NCI-H1436 treated with DMSO at 0.1 percent for 48 hours (cell line): ENCODE measurements around the gene ZNF618.

Experiments used
- DNase-seq: peaks from one replicate; lab custom pipeline; 2025; lab: John Stamatoyannopoulos, UW

ZNF618 gene

DNA sequence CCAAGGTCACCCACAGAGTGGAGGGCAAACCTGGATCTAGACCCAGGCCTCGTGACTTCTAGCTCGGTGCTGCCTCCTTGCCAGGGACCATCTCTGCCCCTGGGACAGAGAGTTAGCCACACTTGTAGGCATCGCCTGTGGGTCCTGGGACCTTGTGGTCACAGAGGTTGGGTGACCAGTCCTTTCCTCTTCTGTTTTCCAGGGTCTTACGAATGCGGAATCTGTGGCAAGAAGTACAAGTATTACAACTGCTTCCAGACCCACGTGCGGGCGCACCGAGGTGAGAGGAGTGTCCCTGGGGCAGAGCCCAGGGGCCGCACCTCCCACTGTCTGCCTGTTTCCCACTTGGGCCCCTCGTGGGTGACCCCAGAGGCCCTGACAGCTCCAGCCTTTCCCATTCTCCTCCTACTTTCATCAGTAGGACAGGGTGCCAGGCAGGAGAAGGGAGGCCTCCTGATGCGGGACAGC is 125.7 kb downstream of the ZNF618 start:
- DNase-seq, result no peak

GRCh38 chr9:114002271-114002985 is 126.3 kb downstream of the ZNF618 start:
- DNase-seq, result no peak

DNA sequence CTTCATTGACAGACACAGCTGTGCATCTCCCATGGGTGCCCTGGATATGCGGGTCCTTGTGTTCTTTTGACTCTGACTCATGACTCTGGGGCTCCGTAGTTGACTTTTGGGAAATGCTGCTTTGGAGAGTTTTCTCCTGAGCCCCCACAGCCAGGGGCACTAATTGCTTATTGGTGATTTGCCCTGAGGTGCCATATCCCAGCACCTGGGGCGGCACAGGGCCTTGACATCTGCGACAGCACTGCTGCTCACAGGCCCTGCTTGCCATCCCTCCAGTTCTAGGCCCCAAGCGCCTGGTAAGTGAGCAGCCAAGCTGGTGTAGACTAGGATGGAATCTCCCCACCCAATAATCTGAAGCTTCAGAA is 126.9 kb downstream of the ZNF618 start:
- no peak for DNase-seq

- no peak for DNase-seq
Observed at GRCh38 chr9:114003351-114003750, 127.2 kb downstream of the ZNF618 start.

DNA sequence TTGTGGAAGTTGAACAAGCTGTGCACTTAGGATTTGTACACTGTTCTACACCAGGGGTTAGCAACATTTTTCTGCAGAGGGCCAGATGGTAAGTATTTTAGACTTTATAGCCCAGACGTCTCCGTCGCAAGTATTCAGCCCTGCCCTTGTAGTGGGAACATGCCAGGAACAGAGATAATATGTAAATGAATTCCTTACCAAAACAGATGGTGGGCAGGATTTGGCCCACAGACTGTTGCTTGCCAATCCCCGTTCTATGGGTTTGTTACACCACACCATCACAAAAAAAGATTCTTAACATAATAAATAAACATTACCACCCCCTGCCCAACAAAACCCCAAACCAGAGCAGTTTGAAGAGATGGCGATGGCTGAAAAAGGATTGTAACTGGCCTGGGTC is 127.6 kb downstream of the ZNF618 start:
- no peak for DNase-seq

GRCh38 chr9:114004221-114004716 is 128.2 kb downstream of the ZNF618 start:
- no peak for DNase-seq

- DNase-seq, result no peak
Observed at GRCh38 chr9:114005371-114006154, 129.5 kb downstream of the ZNF618 start.

GRCh38 chr9:114006155-114006550 is 130.0 kb downstream of the ZNF618 start:
- DNase-seq, result no peak

GRCh38 chr9:114006931-114007691 is 131.0 kb downstream of the ZNF618 start:
- DNase-seq, result no peak

- no peak for DNase-seq
Observed at GRCh38 chr9:114007991-114008666, 132.0 kb downstream of the ZNF618 start.

DNA sequence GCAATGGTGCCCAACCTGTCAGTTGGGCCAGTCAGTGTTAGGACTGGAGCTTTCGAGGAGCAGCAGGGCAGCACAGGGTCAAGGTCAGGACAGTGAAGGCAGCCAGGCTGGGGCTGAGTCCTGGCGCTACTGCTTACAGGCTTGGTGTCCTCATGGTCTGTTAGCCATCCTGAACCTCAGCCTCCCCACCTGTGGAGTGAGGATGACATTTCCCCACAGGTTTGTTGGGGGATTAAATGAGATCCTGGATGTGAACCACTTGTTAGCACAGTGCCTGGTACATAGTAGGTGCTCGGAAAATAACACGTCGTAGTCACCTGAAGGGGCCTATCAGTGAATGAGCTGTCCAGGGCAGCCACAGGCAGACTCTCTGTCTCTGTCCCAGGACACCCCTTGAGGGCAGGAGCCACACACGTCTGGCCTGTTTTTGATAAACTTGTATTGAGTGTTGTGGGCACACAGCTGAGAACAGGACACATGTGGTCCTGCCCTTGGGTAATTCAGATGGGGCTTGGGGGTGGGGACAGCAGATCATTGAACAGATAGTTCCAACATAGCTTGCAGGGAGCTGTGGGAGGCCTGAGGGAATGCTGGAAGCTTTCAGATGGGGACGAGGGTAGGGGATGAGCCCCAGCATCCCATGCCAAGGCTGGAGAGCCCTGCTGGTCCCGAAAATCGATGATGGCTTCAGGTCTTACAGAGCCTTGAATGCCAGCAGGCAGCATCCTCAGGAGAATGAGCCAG is 132.7 kb downstream of the ZNF618 start:
- no peak for DNase-seq

DNA sequence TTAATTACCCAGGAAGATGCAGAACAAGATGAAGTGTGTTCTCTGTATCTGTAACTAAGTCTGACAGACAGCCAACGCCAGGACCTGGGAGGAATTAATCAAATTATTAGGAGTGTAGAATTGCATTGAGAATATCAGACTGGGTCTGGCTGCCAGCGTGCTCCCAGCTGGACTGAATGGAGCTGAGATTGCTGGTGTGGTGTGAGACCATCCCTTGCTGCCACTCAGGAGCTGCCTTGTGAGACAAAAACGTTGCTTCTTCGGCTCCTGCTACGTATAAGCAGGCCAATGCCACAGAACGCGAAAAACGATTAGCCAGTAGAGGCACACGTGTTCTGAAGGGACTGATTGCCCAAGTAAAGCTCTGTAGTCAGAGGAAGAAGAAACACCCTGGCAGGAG is 135.2 kb downstream of the ZNF618 start:
- DNase-seq, result no peak

DNA sequence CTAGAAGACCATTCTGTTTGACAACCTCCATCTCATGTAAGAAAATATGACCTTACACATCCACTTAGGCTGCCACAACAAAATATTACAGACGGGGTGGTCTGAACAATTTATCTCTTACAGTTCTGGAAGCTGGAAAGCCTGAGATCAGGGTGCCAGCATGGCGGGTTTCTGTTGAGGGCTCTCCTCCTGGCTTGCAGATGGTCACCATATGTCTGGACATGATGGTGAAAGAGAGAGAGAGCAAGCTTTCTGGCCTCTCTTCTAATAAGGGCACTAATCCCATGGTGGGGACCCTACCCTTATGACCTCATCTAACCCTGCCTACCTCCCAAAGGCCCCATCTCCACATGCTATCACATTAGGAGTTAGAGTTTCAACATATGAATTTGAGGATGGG is 136.0 kb downstream of the ZNF618 start:
- DNase-seq, result no peak

- DNase-seq, result no peak
Observed at GRCh38 chr9:114014044-114014443, 137.9 kb downstream of the ZNF618 start.

DNA sequence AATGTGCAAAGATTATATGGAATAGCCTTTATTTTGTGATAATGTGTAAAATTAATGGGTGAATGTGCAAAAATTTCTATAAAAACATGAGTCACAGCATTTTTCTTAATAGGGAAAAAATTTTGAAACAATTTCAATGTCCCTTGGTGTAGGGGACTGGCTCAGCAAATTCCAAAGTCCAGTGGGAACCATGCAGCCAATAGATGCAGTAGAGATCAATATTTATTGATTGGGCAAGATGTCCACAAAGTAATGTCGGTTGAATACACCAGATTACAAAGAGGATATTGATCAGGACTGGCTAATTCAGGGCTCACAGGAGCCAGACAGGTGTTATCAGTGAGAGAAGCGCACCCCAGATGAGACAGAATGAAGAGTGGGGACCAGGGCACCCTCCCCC is 139.5 kb downstream of the ZNF618 start:
- no peak for DNase-seq

DNA sequence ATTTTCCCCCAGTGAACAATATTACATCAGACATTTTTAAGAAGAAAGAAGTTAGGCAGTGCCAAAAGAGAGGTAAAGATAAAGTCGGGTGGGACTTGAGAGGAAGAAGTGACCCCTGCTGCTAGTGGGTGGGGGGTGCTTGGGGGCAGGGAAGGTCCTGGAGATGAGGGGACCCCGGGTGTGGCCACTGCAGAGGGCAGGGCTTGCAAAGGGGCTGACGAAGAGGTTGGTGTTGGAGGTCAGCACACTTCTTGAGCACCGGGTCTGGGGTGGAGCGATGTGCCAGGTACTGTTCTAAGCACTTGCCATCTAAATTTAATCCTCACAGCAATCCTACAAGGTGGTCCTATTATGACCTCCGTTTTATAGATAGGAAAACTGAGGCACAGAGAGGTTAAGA is 140.0 kb downstream of the ZNF618 start:
- DNase-seq, result no peak

- no peak for DNase-seq
Observed at GRCh38 chr9:114016629-114017423, 140.7 kb downstream of the ZNF618 start.

GRCh38 chr9:114017741-114018715 is 141.9 kb downstream of the ZNF618 start:
- DNase-seq, result no peak

DNA sequence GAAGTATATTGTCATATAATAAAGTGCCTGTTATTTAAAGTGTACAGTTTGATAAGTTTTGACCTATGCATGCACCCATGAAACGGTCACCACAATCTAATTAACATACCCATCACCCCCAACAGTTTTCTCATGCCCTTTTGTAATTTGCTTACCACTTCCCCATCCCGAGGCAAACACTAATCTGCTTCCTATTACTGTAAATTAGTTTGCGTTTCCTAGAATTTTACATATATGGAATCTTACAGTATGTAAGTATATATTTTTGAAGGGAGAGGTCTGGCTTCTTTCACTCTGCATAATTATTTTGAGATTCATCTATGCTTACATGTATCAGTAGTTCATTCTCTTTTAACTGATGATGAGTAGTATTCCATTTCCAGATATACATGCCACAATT is 145.5 kb downstream of the ZNF618 start:
- DNase-seq, result no peak
